HepG2 (cell line): ENCODE data around the gene ESRRB. TPM values are rescaled to one million over a fixed set of nuclear protein-coding genes. Genes with fewer than 3 reads are reported as not detected.

Experiments used
- ATAC-seq: fragments of 200-7000 bp; cut with Tn5 transposase; 3 replicates; pipeline ENCODE4 v1.9.1; 2020; ENCODE audit warnings: mild to moderate bottlenecking, moderate library complexity
- BruUV-seq: library from RNA; stranded (reverse); fragments of 400-500 nt; replicated peaks from 2 replicates; lab custom pipeline; 2021; lab: Mats Ljungman, UMichigan
- CTCF ChIA-PET: fragments of 300-600 bp; formaldehyde crosslinking; extraction: SDS; loops from one replicate; lab custom pipeline; 2021; ENCODE audit warnings: low total read pairs, inconsistent platforms, low intra/inter-chr PET ratio; lab: Yijun Ruan, JAX
- POLR2A ChIA-PET: fragments of 350-600 bp; sonication (Branson Sonifier 250); formaldehyde crosslinking; loops from one replicate; lab custom pipeline; 2020; ENCODE audit warnings: antibody characterized with exemption, inconsistent platforms; lab: Yijun Ruan, JAX
- DNase-seq: peaks from one replicate; pipeline ENCODE4 v3.0.0-alpha.2; 2015; ENCODE audit warnings: low spot score
- FAIRE-seq: peaks from 3 replicates; lab custom pipeline; 2011; peaks lifted over from hg19 to GRCh38; lab: Jason Lieb, UNC
- H2AFZ ChIP-seq: one replicate; pipeline ENCODE4 v1.6.1; 2011; ENCODE audit warnings: low read length, inconsistent platforms
- H3K27ac ChIP-seq: fragments of 300-600 bp; 3 replicates; pipeline ENCODE4 v1.8.0; 2011; ENCODE audit warnings: mixed run types, mild to moderate bottlenecking, mixed read lengths, low read length, inconsistent platforms; ENCODE audit not compliant: insufficient read depth; ENCODE audit errors: extremely low read length
- H3K27me3 ChIP-seq, 2 experiments: fragments of 200-600 bp in 1 of 2; 2 replicates in 1 of 2; 3 replicates in 1 of 2; pipeline versions ENCODE4 v1.6.0 to v1.8.0; 2011; ENCODE audit warnings: low read length in 2 of 2, mild to moderate bottlenecking in 2 of 2, moderate library complexity in 2 of 2, inconsistent platforms in 1 of 2; ENCODE audit not compliant: insufficient read depth in 2 of 2, control insufficient read depth in 1 of 2
- H3K36me3 ChIP-seq, 2 experiments: fragments of 200-600 bp in 1 of 2; replicated peaks in 1 of 2; 2 replicates in 1 of 2; 3 replicates in 1 of 2; pipeline versions ENCODE4 v1.5.1 to v1.8.0; 2011; ENCODE audit warnings: low read length in 2 of 2, inconsistent platforms in 1 of 2; ENCODE audit not compliant: insufficient read depth in 2 of 2, control insufficient read depth in 1 of 2
- H3K4me1 ChIP-seq: 2 replicates; pipeline ENCODE4 v1.5.1; 2012; ENCODE audit warnings: low read length, inconsistent platforms; ENCODE audit not compliant: insufficient read depth
- H3K4me2 ChIP-seq: 2 replicates; pipeline ENCODE4 v1.6.0; 2011; ENCODE audit warnings: low read depth, low read length, inconsistent platforms
- H3K4me3 ChIP-seq, 3 experiments: fragments of 200-600 bp in 1 of 3; sonication (generic), shearing (Covaris generic) in 1 of 3; replicated peaks in 1 of 3; 2 replicates each; pipeline ENCODE4 v1.5.1; 2011 to 2016; ENCODE audit warnings: low read length in 3 of 3, inconsistent platforms in 2 of 3, low read depth in 2 of 3, mild to moderate bottlenecking in 2 of 3, control low read depth in 1 of 3, mixed read lengths in 1 of 3; ENCODE audit not compliant: insufficient read depth in 1 of 3
- H3K79me2 ChIP-seq: one replicate; pipeline ENCODE4 v1.6.1; 2011; ENCODE audit warnings: low read length, inconsistent platforms; ENCODE audit not compliant: insufficient read depth
- H3K9ac ChIP-seq: 2 replicates; pipeline ENCODE4 v1.6.0; 2011; ENCODE audit warnings: mild to moderate bottlenecking, low read depth, low read length, inconsistent platforms; ENCODE audit not compliant: insufficient read depth
- H3K9me3 ChIP-seq: 2 replicates; pipeline ENCODE4 v1.5.1; 2012; ENCODE audit warnings: mild to moderate bottlenecking, low read length
- H4K20me1 ChIP-seq: 2 replicates; pipeline ENCODE4 v1.6.0; 2011; ENCODE audit warnings: inconsistent platforms, mild to moderate bottlenecking, low read length, moderate library complexity; ENCODE audit not compliant: insufficient read depth
- CC2D1A ChIP-seq: sonication (generic); formaldehyde crosslinking; IDR thresholded peaks from 2 replicates; pipeline ENCODE4 v1.8.1; 2023; ENCODE audit warnings: mild to moderate bottlenecking, missing genetic modification reagents
- MEIS2 ChIP-seq: sonication (generic); formaldehyde crosslinking; IDR thresholded peaks from 2 replicates; pipeline ENCODE4 v1.9.0; 2021; ENCODE audit warnings: mild to moderate bottlenecking, missing genetic modification reagents
- ZNF547 ChIP-seq: sonication (generic); formaldehyde crosslinking; IDR thresholded peaks from 2 replicates; pipeline ENCODE4 v1.5.1; 2020; ENCODE audit warnings: mild to moderate bottlenecking, missing genetic modification reagents
- WGBS: methylation state at CpG from one replicate; pipeline ENCODE4 v1.1.6; 2017; ENCODE audit warnings: low lambda C conversion rate; 5-methylcytosine and 5-hydroxymethylcytosine counted together
- in situ Hi-C: cut with HindIII; loops from 2 replicates; pipeline ENCODE4 v1.10.0; 2017; ENCODE audit warnings: low pct_unique_long_range_greater_than_20kb; ENCODE audit not compliant: extremely low pct_ligation_motif_present
- intact Hi-C: fragments of 100-400 bp; cut with micrococcal nuclease; formaldehyde crosslinking; loops from one replicate; pipeline ENCODE4 v1.10.0; 2022; ENCODE audit not compliant: unreplicated experiment
- polyA plus RNA-seq, 8 experiments: library from polyadenylated mRNA; depleted of rRNA in 3 of 8; stranded (reverse) in 7 of 8; unstranded in 1 of 8; fragments of >200 nt; fragmentation: Illumina TruSeq in 4 of 8; extraction: Trizol in 4 of 8; gene quantifications; 2 replicates each; pipeline versions ENCODE4 v1.2.1 to v1.2.3, GENCODE V29; 2011 to 2016; ENCODE audit warnings: low read depth in 4 of 8, missing spikeins in 1 of 8, mixed read lengths in 1 of 8; ENCODE audit not compliant: insufficient read depth in 1 of 8
- total RNA-seq, 5 experiments: library from RNA; depleted of rRNA; stranded (reverse); fragments of >200 nt; fragmentation: Illumina TruSeq; extraction: Trizol; gene quantifications; 2 replicates each; pipeline ENCODE4 v1.2.3, GENCODE V29; 2016; ENCODE audit warnings: low read depth in 1 of 5
- TF ChIP-seq, protein P1 (sequence below): sonication (generic); formaldehyde crosslinking; IDR thresholded peaks from 2 replicates; pipeline ENCODE4 v1.4.0; 2020; ENCODE audit warnings: missing genetic modification reagents, borderline replicate concordance
- TF ChIP-seq, protein P2 (sequence below), 2 experiments: IDR thresholded peaks; 2 replicates each; pipeline ENCODE4 v1.6.1; 2011 to 2012; ENCODE audit warnings: low read length in 2 of 2, borderline replicate concordance in 1 of 2, low read depth in 1 of 2, mild to moderate bottlenecking in 1 of 2, moderate library complexity in 1 of 2

The ESRRB gene
- total and polyA plus RNA-seq, 2 of the 13 experiments (the other 11 are each of a cell fraction or from before 2014, with no cell fraction given), result 0.04 to 0.33 TPM

DNA sequence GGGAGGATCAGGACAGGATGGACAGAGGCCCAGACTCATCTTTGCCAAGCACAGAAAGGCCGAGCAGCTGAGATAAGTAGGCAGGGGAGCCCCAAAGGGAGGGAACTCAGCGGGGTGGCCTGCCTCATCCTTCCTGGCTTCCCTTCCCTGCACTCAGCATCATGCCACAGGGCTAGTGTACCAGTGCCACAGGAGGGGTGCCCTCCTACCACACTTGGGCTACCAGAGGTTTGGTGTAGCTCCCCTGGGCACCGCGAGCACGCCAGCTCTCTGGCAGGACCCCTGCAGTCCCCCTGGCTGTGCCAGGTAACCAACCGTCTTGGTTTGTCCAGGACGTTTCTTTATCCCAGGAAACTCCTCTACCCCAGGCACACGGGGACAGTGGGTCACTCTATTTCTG is 123.5 kb downstream of the ESRRB start:
- Histone ChIP-seq H3K36me3 (no peaks in the 10 kb centered on the region), H3K79me2 (no peaks in the 10 kb centered on the region), H3K4me1 (no peaks in the 10 kb centered on the region), H3K27me3 (peaks cover 2 to 7% of the 10 kb centered on the region in 2 experiments; a peak in 2 of 5 replicates), H3K27ac (no peak overlapping the region), H3K4me2 (no peak overlapping the region), H4K20me1 (no peaks in the 10 kb centered on the region), H3K4me3 (no peak overlapping the region)
- intact Hi-C loops, result no loop called here
- in situ Hi-C loops, result no loop called here
- no peak for DNase-seq
- ChIA-PET POLR2A (no interaction called here), CTCF (interaction anchor here (1.6 kb wide), 1 partner anchor 449 kb away, joined by 6 read pairs; no protein-coding TSS in a partner anchor)
- FAIRE-seq, result no peak
- no peak for TF ChIP-seq CC2D1A (CRISPR knock-in tag)
- TF ChIP-seq ZNF547 (CRISPR knock-in tag), result no peak
- no peak for TF ChIP-seq MEIS2 (CRISPR knock-in tag)
- TF ChIP-seq, protein P1, sequence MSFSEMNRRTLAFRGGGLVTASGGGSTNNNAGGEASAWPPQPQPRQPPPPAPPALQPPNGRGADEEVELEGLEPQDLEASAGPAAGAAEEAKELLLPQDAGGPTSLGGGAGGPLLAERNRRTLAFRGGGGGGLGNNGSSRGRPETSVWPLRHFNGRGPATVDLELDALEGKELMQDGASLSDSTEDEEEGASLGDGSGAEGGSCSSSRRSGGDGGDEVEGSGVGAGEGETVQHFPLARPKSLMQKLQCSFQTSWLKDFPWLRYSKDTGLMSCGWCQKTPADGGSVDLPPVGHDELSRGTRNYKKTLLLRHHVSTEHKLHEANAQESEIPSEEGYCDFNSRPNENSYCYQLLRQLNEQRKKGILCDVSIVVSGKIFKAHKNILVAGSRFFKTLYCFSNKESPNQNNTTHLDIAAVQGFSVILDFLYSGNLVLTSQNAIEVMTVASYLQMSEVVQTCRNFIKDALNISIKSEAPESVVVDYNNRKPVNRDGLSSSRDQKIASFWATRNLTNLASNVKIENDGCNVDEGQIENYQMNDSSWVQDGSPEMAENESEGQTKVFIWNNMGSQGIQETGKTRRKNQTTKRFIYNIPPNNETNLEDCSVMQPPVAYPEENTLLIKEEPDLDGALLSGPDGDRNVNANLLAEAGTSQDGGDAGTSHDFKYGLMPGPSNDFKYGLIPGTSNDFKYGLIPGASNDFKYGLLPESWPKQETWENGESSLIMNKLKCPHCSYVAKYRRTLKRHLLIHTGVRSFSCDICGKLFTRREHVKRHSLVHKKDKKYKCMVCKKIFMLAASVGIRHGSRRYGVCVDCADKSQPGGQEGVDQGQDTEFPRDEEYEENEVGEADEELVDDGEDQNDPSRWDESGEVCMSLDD, result no peak
- TF ChIP-seq, protein P2, sequence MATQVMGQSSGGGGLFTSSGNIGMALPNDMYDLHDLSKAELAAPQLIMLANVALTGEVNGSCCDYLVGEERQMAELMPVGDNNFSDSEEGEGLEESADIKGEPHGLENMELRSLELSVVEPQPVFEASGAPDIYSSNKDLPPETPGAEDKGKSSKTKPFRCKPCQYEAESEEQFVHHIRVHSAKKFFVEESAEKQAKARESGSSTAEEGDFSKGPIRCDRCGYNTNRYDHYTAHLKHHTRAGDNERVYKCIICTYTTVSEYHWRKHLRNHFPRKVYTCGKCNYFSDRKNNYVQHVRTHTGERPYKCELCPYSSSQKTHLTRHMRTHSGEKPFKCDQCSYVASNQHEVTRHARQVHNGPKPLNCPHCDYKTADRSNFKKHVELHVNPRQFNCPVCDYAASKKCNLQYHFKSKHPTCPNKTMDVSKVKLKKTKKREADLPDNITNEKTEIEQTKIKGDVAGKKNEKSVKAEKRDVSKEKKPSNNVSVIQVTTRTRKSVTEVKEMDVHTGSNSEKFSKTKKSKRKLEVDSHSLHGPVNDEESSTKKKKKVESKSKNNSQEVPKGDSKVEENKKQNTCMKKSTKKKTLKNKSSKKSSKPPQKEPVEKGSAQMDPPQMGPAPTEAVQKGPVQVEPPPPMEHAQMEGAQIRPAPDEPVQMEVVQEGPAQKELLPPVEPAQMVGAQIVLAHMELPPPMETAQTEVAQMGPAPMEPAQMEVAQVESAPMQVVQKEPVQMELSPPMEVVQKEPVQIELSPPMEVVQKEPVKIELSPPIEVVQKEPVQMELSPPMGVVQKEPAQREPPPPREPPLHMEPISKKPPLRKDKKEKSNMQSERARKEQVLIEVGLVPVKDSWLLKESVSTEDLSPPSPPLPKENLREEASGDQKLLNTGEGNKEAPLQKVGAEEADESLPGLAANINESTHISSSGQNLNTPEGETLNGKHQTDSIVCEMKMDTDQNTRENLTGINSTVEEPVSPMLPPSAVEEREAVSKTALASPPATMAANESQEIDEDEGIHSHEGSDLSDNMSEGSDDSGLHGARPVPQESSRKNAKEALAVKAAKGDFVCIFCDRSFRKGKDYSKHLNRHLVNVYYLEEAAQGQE (IDR thresholded peaks at IDR 0.05; ENCODE audit: borderline replicate concordance in 1 of 2, low read depth in 1 of 2, low read length in 2 of 2), result no peak
- TF ChIP-seq, all 625 proteins: peak for 0
- WGBS, result 45% methylated on average over 6 of the region's 8 CpGs
- Histone ChIP-seq H2AFZ (no peak overlapping the region), H3K9me3 (no peaks in the 10 kb centered on the region), H3K9ac (no peak overlapping the region)
- no peak for ATAC-seq
- no TSS peak for BruUV-seq
